GM19239 (cell line): ENCODE data around the gene NOVA2.

Source experiments
- DNase-seq: peaks from one replicate; pipeline ENCODE4 v3.0.0; 2011; ENCODE audit warnings: low spot score; ENCODE audit not compliant: insufficient read length
- FAIRE-seq: peaks from 2 replicates; lab custom pipeline; 2011; peaks lifted over from hg19 to GRCh38; lab: Jason Lieb, UNC

NOVA2 gene

GRCh38 chr19:45973553-45974338 is at the start of gene NOVA2:
Gene NOVA2, minus strand, starts transcription at chr19:45973865. Its CDS starts 514 bp downstream, at chr19:45973351.
- no peak for FAIRE-seq
- peak; percentile 82 for DNase-seq

GRCh38 chr19:46023311-46023779 is 49.7 kb upstream of the NOVA2 start:
- DNase-seq (no peak), FAIRE-seq (no peak)

- FAIRE-seq = no peak
- no peak for DNase-seq
These were observed 49.0 kb upstream of the NOVA2 start, which contains the start of gene PGLYRP1 for GRCh38 chr19:46022431-46023310. Gene PGLYRP1, minus strand, starts transcription at chr19:46023053. Its CDS starts 32 bp downstream, at chr19:46023021.

- FAIRE-seq (no peak), DNase-seq (no peak)
These were observed 48.4 kb upstream of the NOVA2 start for GRCh38 chr19:46022061-46022430.

GRCh38 chr19:46021531-46022041 is 47.9 kb upstream of the NOVA2 start:
- FAIRE-seq = no peak
- no peak for DNase-seq

- DNase-seq (no peak), FAIRE-seq (no peak)
These were observed 47.1 kb upstream of the NOVA2 start for GRCh38 chr19:46020819-46021125.

GRCh38 chr19:46019270-46019669 is 45.6 kb upstream of the NOVA2 start:
- DNase-seq (no peak), FAIRE-seq (no peak)

GRCh38 chr19:46018729-46019251 is 45.1 kb upstream of the NOVA2 start:
- no peak for FAIRE-seq
- no peak for DNase-seq

- DNase-seq (no peak), FAIRE-seq (no peak)
These were observed 44.4 kb upstream of the NOVA2 start for GRCh38 chr19:46017874-46018675.

GRCh38 chr19:46017095-46017429 is 43.4 kb upstream of the NOVA2 start:
- DNase-seq (no peak), FAIRE-seq (no peak)

GRCh38 chr19:46016426-46017094 is 42.9 kb upstream of the NOVA2 start:
- peak; percentile 94 for FAIRE-seq
- peak; percentile 88 for DNase-seq

- FAIRE-seq (no peak), DNase-seq (no peak)
These were observed 42.2 kb upstream of the NOVA2 start for GRCh38 chr19:46015687-46016425.

GRCh38 chr19:46014941-46015686 is 41.4 kb upstream of the NOVA2 start:
- DNase-seq = peak; percentile 78
- FAIRE-seq = no peak

- FAIRE-seq (no peak), DNase-seq (no peak)
These were observed 40.9 kb upstream of the NOVA2 start for GRCh38 chr19:46014534-46014933.

- FAIRE-seq = peak; percentile 23
- peak; percentile 54 for DNase-seq
These were observed 36.2 kb upstream of the NOVA2 start for GRCh38 chr19:46009530-46010510.

GRCh38 chr19:46006411-46006810 is 32.7 kb upstream of the NOVA2 start:
- no peak for FAIRE-seq
- DNase-seq = no peak

GRCh38 chr19:46002678-46003275 is 29.1 kb upstream of the NOVA2 start:
- DNase-seq (no peak), FAIRE-seq (no peak)
